ENCODE results near the gene SLC2A9.

Gene SLC2A9

GRCh38 chr4:9893329-9894108 lies 127.8 kb downstream of the SLC2A9 start:
- no peak for DNase-seq (ENCODE audit: low spot score)

- no peak for DNase-seq (ENCODE audit: low spot score)
These were observed 129.6 kb downstream of the SLC2A9 start for GRCh38 chr4:9891740-9892139.

- no peak for DNase-seq (ENCODE audit: low spot score)
These were observed 130.2 kb downstream of the SLC2A9 start for GRCh38 chr4:9891056-9891455.

- DNase-seq (ENCODE audit: low spot score), result no peak
These were observed 132.0 kb downstream of the SLC2A9 start for GRCh38 chr4:9889306-9889705.

- DNase-seq (ENCODE audit: low spot score), result no peak
These were observed 135.3 kb downstream of the SLC2A9 start for GRCh38 chr4:9885958-9886357.

GRCh38 chr4:9880406-9881197 lies 140.7 kb downstream of the SLC2A9 start:
- no peak for DNase-seq (ENCODE audit: low spot score)

GRCh38 chr4:9877123-9877522 lies 144.2 kb downstream of the SLC2A9 start:
- DNase-seq (ENCODE audit: low spot score), result no peak

- DNase-seq (ENCODE audit: low spot score), result no peak
These were observed 145.8 kb downstream of the SLC2A9 start for GRCh38 chr4:9875516-9875915.

GRCh38 chr4:9874385-9874784 lies 146.9 kb downstream of the SLC2A9 start:
- no peak for DNase-seq (ENCODE audit: low spot score)

- DNase-seq (ENCODE audit: low spot score), result no peak
These were observed 151.0 kb downstream of the SLC2A9 start for GRCh38 chr4:9870165-9870790.

- no peak for DNase-seq (ENCODE audit: low spot score)
These were observed 153.4 kb downstream of the SLC2A9 start for GRCh38 chr4:9867751-9868425.

- no peak for DNase-seq (ENCODE audit: low spot score)
These were observed 154.4 kb downstream of the SLC2A9 start for GRCh38 chr4:9866931-9867330.

GRCh38 chr4:9861561-9861960 lies 159.7 kb downstream of the SLC2A9 start:
- DNase-seq (ENCODE audit: low spot score), result no peak

GRCh38 chr4:9859810-9860209 lies 161.5 kb downstream of the SLC2A9 start:
- DNase-seq (ENCODE audit: low spot score), result no peak

GRCh38 chr4:9849538-9849920 lies 171.8 kb downstream of the SLC2A9 start:
- no peak for DNase-seq (ENCODE audit: low spot score)

GRCh38 chr4:9847968-9848748 lies 173.1 kb downstream of the SLC2A9 start:
- DNase-seq (ENCODE audit: low spot score), result no peak

- DNase-seq (ENCODE audit: low spot score), result no peak
These were observed 175.4 kb downstream of the SLC2A9 start for GRCh38 chr4:9845791-9846493.

- DNase-seq (ENCODE audit: low spot score), result no peak
These were observed 180.2 kb downstream of the SLC2A9 start for GRCh38 chr4:9841072-9841471.

GRCh38 chr4:9835430-9835829 lies 185.9 kb downstream of the SLC2A9 start:
- DNase-seq (ENCODE audit: low spot score), result no peak

GRCh38 chr4:9833421-9833820 lies 187.9 kb downstream of the SLC2A9 start:
- DNase-seq (ENCODE audit: low spot score), result no peak

- no peak for DNase-seq (ENCODE audit: low spot score)
These were observed 188.7 kb downstream of the SLC2A9 start for GRCh38 chr4:9832640-9833039.

Measured in putamen (tissue), 1 donor.